Esophagus muscularis mucosa (tissue), 4 donors: ENCODE data around the gene PPP6R1. TPM values are rescaled to one million over a fixed set of nuclear protein-coding genes. Genes with fewer than 3 reads are reported as not detected.

Experiments
- DNase-seq: peaks from one replicate; pipeline ENCODE4 v3.0.0-alpha.2; 2017; ENCODE audit errors: extremely low spot score
- H3K27ac ChIP-seq, 4 donors: fragments of 200-600 bp; sonication (generic); replicated peaks in 1 of 4; 1 replicate in 3 of 4; 2 replicates in 1 of 4; pipeline ENCODE4 v1.5.1; 2016 to 2019; ENCODE audit warnings: mild to moderate bottlenecking in 1 of 4
- H3K27me3 ChIP-seq, 4 donors: fragments of 200-600 bp; sonication (generic); one replicate each; pipeline versions ENCODE4 v1.5.1 to v1.6.0; 2016 to 2019
- H3K36me3 ChIP-seq, 4 donors: fragments of 200-600 bp; sonication (generic); one replicate each; pipeline ENCODE4 v1.5.1; 2016 to 2019
- H3K4me1 ChIP-seq, 4 donors: fragments of 200-600 bp; sonication (generic); one replicate each; pipeline ENCODE4 v1.5.1; 2016 to 2019
- H3K4me3 ChIP-seq, 4 donors: fragments of 200-600 bp; sonication (generic); 1 replicate in 2 of 4; 2 replicates in 2 of 4; pipeline ENCODE4 v1.5.1; 2016 to 2019; ENCODE audit warnings: mild to moderate bottlenecking in 4 of 4, moderate library complexity in 1 of 4
- H3K9me3 ChIP-seq, 4 donors: fragments of 200-600 bp; sonication (generic); 1 replicate in 3 of 4; 2 replicates in 1 of 4; pipeline ENCODE4 v1.5.1; 2016 to 2019
- CTCF ChIP-seq, 3 experiments: fragments of 200-600 bp in 2 of 3; fragments of 450-650 bp in 1 of 3; sonication (generic) in 2 of 3; IDR thresholded peaks; one replicate each; pipeline ENCODE4 v1.5.1; 2017 to 2019; ENCODE audit warnings: antibody characterized with exemption in 3 of 3, mild to moderate bottlenecking in 2 of 3, moderate library complexity in 1 of 3
- EP300 ChIP-seq: sonication (generic); formaldehyde crosslinking; IDR thresholded peaks from one replicate; pipeline ENCODE4 v1.6.1; 2017; ENCODE audit warnings: antibody characterized with exemption
- POLR2A ChIP-seq: fragments of 450-650 bp; IDR thresholded peaks from one replicate; pipeline ENCODE4 v1.6.1; 2017; ENCODE audit warnings: antibody characterized with exemption, moderate library complexity, mild to moderate bottlenecking, low read depth
- POLR2AphosphoS5 ChIP-seq, 2 donors: sonication (generic); formaldehyde crosslinking; IDR thresholded peaks; one replicate each; pipeline ENCODE4 v1.6.1; 2017; ENCODE audit warnings: antibody characterized with exemption in 2 of 2
- WGBS: methylation state at CpG from one replicate; pipeline ENCODE4 v1.1.5; 2018; 5-methylcytosine and 5-hydroxymethylcytosine counted together
- intact Hi-C: fragments of 100-400 bp; cut with DNase I; formaldehyde crosslinking; loops from one replicate; pipeline ENCODE4 v1.15.1; 2023
- total RNA-seq, 4 donors: library from RNA; depleted of rRNA; stranded (reverse); fragments of >200 nt; gene quantifications; one replicate each; pipeline versions ENCODE4 v1.1.0 to v1.2.1, GENCODE V29; 2016

The PPP6R1 gene
- total RNA-seq, 4 donors from 2014 or later = 37.4 to 75.5 (median 45.6) TPM

GRCh38 chr19:55242517-55242916, 16.3 kb downstream of the PPP6R1 start:
- peaks cover 6 to 10% (median 8%) of the 10 kb centered on the region in 4 donors for H3K4me1 ChIP-seq
- no peak for DNase-seq
- intact Hi-C loops = no loop called here
- peaks cover 75 to 99% (median 96%) of the 10 kb centered on the region in 4 donors for H3K36me3 ChIP-seq
- no peaks in the 10 kb centered on the region for H3K9me3 ChIP-seq
- WGBS = 87% methylated on average over 7 of the region's 7 CpGs
- no peak overlapping the region for H3K4me3 ChIP-seq
- no peaks in the 10 kb centered on the region for H3K27me3 ChIP-seq
- TF ChIP-seq EP300 (no peak), POLR2A (no peak), CTCF (IDR thresholded peaks at IDR 0.05) (no peak), POLR2AphosphoS5 (IDR thresholded peaks at IDR 0.05) (no peak)
- H3K27ac ChIP-seq = no peak overlapping the region

GRCh38 chr19:55241935-55242464, 16.8 kb downstream of the PPP6R1 start:
- no peaks in the 10 kb centered on the region for H3K9me3 ChIP-seq
- no peaks in the 10 kb centered on the region for H3K27me3 ChIP-seq
- no peak for TF ChIP-seq CTCF (IDR thresholded peaks at IDR 0.05)
- no peak for TF ChIP-seq POLR2AphosphoS5 (IDR thresholded peaks at IDR 0.05)
- no peak for TF ChIP-seq EP300
- TF ChIP-seq POLR2A = no peak
- H3K27ac ChIP-seq = no peak overlapping the region
- no CpG with 5 or more reads among the region's 16 CpGs for WGBS
- H3K4me3 ChIP-seq = no peak overlapping the region
- intact Hi-C loops = no loop called here
- DNase-seq = no peak
- peaks cover 80 to 100% (median 100%) of the 10 kb centered on the region in 4 donors for H3K36me3 ChIP-seq
- H3K4me1 ChIP-seq = peaks cover under 1 to 5% (median 2%) of the 10 kb centered on the region in 4 donors

GRCh38 chr19:55241143-55241934, 17.5 kb downstream of the PPP6R1 start:
- Histone ChIP-seq H3K9me3 (no peaks in the 10 kb centered on the region), H3K36me3 (peaks cover 80 to 100% (median 100%) of the 10 kb centered on the region in 4 donors), H3K27me3 (no peaks in the 10 kb centered on the region), H3K27ac (no peak overlapping the region), H3K4me3 (no peak overlapping the region), H3K4me1 (no peaks in the 10 kb centered on the region)
- intact Hi-C loops = no loop called here
- no peak for DNase-seq
- WGBS = 93% methylated on average over 6 of the region's 37 CpGs
- TF ChIP-seq CTCF (IDR thresholded peaks at IDR 0.05) = no peak
- no peak for TF ChIP-seq POLR2AphosphoS5 (IDR thresholded peaks at IDR 0.05)
- TF ChIP-seq POLR2A = no peak
- TF ChIP-seq EP300 = no peak

- Histone ChIP-seq H3K4me3 (no peak overlapping the region), H3K4me1 (no peaks in the 10 kb centered on the region), H3K27ac (no peak overlapping the region), H3K27me3 (no peaks in the 10 kb centered on the region), H3K36me3 (peaks cover 85 to 100% (median 100%) of the 10 kb centered on the region in 4 donors), H3K9me3 (no peaks in the 10 kb centered on the region)
- DNase-seq = no peak
- WGBS = 86% methylated on average over 6 of the region's 6 CpGs
- intact Hi-C loops = no loop called here
- TF ChIP-seq EP300 (no peak), POLR2AphosphoS5 (IDR thresholded peaks at IDR 0.05) (no peak), POLR2A (no peak), CTCF (IDR thresholded peaks at IDR 0.05) (no peak)
These were observed 18.1 kb downstream of the PPP6R1 start for GRCh38 chr19:55240713-55241020.
